GM21786 (cell line): ENCODE results near the gene AQP12A.

Experiments used
- ATAC-seq: cut with Tn5 transposase; IDR thresholded peaks from one replicate; pipeline ENCODE4 v1.9.1; 2021; ENCODE audit not compliant: unreplicated experiment

AQP12A gene

GRCh38 chr2:240736281-240737250, 44.9 kb downstream of the AQP12A start:
- ATAC-seq: no peak

GRCh38 chr2:240737512-240737911, 45.8 kb downstream of the AQP12A start:
- ATAC-seq: no peak

GRCh38 chr2:240737958-240738357, 46.3 kb downstream of the AQP12A start:
- no peak for ATAC-seq

GRCh38 chr2:240739797-240740196, 48.1 kb downstream of the AQP12A start:
- ATAC-seq: no peak

- no peak for ATAC-seq
Measured at GRCh38 chr2:240741091-240741490, 49.4 kb downstream of the AQP12A start.

GRCh38 chr2:240742602-240743095, 51.0 kb downstream of the AQP12A start:
- ATAC-seq: no peak

GRCh38 chr2:240745456-240745855, 53.8 kb downstream of the AQP12A start:
- no peak for ATAC-seq

GRCh38 chr2:240745962-240746361, 54.3 kb downstream of the AQP12A start:
- no peak for ATAC-seq

- ATAC-seq: no peak
Measured at GRCh38 chr2:240746671-240747070, 55.0 kb downstream of the AQP12A start.

- no peak for ATAC-seq
Measured at GRCh38 chr2:240747256-240747655, 55.6 kb downstream of the AQP12A start.
